ENCODE results near the gene TNRC6A.
"Not testable (repeated sequence)": the region's sequence is repeated elsewhere in the genome, so short reads cannot be mapped to it uniquely, and the experiment has no call there.

Gene TNRC6A

GRCh38 chr16:24761526-24761925 lies 32.1 kb downstream of the TNRC6A start:
- no peak for DNase-seq

GRCh38 chr16:24764916-24765315 lies 35.5 kb downstream of the TNRC6A start:
- no peak for DNase-seq

- DNase-seq: no peak
Observed at GRCh38 chr16:24766057-24766456, 36.6 kb downstream of the TNRC6A start.

- DNase-seq: no peak
Observed at GRCh38 chr16:24769806-24770205, 40.4 kb downstream of the TNRC6A start.

GRCh38 chr16:24771132-24771778 lies 41.8 kb downstream of the TNRC6A start:
- DNase-seq: no peak

- DNase-seq: no peak
Observed at GRCh38 chr16:24771779-24772157, 42.3 kb downstream of the TNRC6A start.

GRCh38 chr16:24773771-24774427 lies 44.4 kb downstream of the TNRC6A start:
- no peak for DNase-seq

GRCh38 chr16:24774510-24774909 lies 45.1 kb downstream of the TNRC6A start:
- DNase-seq: no peak

- DNase-seq: no peak
Observed at GRCh38 chr16:24775455-24775854, 46.0 kb downstream of the TNRC6A start.

GRCh38 chr16:24776501-24777220 lies 47.2 kb downstream of the TNRC6A start:
- DNase-seq: no peak

GRCh38 chr16:24778671-24779070 lies 49.2 kb downstream of the TNRC6A start:
- no peak for DNase-seq

GRCh38 chr16:24781256-24781655 lies 51.8 kb downstream of the TNRC6A start:
- DNase-seq: no peak

- no peak for DNase-seq
Observed at GRCh38 chr16:24784121-24784520, 54.7 kb downstream of the TNRC6A start.

GRCh38 chr16:24789881-24790280 lies 60.4 kb downstream of the TNRC6A start:
- no peak for DNase-seq

GRCh38 chr16:24800586-24800985 lies 71.1 kb downstream of the TNRC6A start:
- no peak for DNase-seq

GRCh38 chr16:24801761-24802302 lies 72.4 kb downstream of the TNRC6A start:
- DNase-seq: no peak

- DNase-seq: no peak
Observed at GRCh38 chr16:24805484-24805883, 76.0 kb downstream of the TNRC6A start.

- no peak for DNase-seq
Observed at GRCh38 chr16:24807301-24807700, 77.8 kb downstream of the TNRC6A start.

GRCh38 chr16:24810951-24811843 lies 81.7 kb downstream of the TNRC6A start:
- DNase-seq: no peak

- DNase-seq: not testable (repeated sequence)
Observed at GRCh38 chr16:24812813-24813212, 83.4 kb downstream of the TNRC6A start.

- no peak for DNase-seq
Observed at GRCh38 chr16:24815021-24815420, 85.6 kb downstream of the TNRC6A start.

GRCh38 chr16:24816688-24817087 lies 87.2 kb downstream of the TNRC6A start:
- no peak for DNase-seq
